K562 (cell line): ENCODE results near the gene PHF10. TPM values are rescaled to one million over a fixed set of nuclear protein-coding genes. Genes with fewer than 3 reads are reported as not detected.

Experiments
- ATAC-seq: fragments of 200-7000 bp; cut with Tn5 transposase; 3 replicates; pipeline ENCODE4 v1.9.1; 2020; ENCODE audit warnings: moderate library complexity
- BruUV-seq: library from RNA; stranded (reverse); fragments of 400-500 nt; replicated peaks from 2 replicates; lab custom pipeline; 2021; lab: Mats Ljungman, UMichigan
- CTCF ChIA-PET: fragments of 300-600 bp; formaldehyde crosslinking; extraction: SDS; loops from one replicate; lab custom pipeline; 2021; ENCODE audit warnings: low intra/inter-chr PET ratio; lab: Yijun Ruan, JAX
- POLR2A ChIA-PET: fragments of 300-600, 350-650 bp; sonication (Branson Sonifier 250); formaldehyde crosslinking; extraction: SDS; loops from one replicate; lab custom pipeline; 2021; ENCODE audit warnings: antibody characterized with exemption, inconsistent platforms; lab: Yijun Ruan, JAX
- DNase-seq, 4 experiments: peaks; one replicate each; pipeline versions ENCODE4 v3.0.0 to v3.0.0-alpha.2; 2011 to 2018; ENCODE audit warnings: low spot score in 3 of 4, mixed read lengths in 3 of 4; ENCODE audit errors: extremely low read depth in 1 of 4
- FAIRE-seq: peaks from 2 replicates; lab custom pipeline; 2011; peaks lifted over from hg19 to GRCh38; lab: Jason Lieb, UNC
- H2AFZ ChIP-seq: 2 replicates; pipeline ENCODE4 v1.6.0; 2011; ENCODE audit warnings: low read depth, low read length, control low read depth, inconsistent platforms
- H3K27ac ChIP-seq: fragments of 200-600 bp; 3 replicates; pipeline ENCODE4 v1.8.0; 2011; ENCODE audit warnings: low read depth, mild to moderate bottlenecking, control low read depth, inconsistent platforms, low read length, moderate library complexity, mixed read lengths; ENCODE audit errors: extremely low read depth
- H3K27me3 ChIP-seq, 2 experiments: fragments of 300-600 bp in 1 of 2; 2 replicates in 1 of 2; 3 replicates in 1 of 2; pipeline versions ENCODE4 v1.6.0 to v1.8.0; 2011; ENCODE audit warnings: inconsistent platforms in 2 of 2, low read length in 2 of 2, mild to moderate bottlenecking in 1 of 2, mixed read lengths in 1 of 2, moderate library complexity in 1 of 2; ENCODE audit not compliant: control insufficient read depth in 2 of 2, insufficient read depth in 2 of 2
- H3K36me3 ChIP-seq: fragments of 300-600 bp; 3 replicates; pipeline ENCODE4 v1.8.0; 2011; ENCODE audit warnings: mild to moderate bottlenecking, low read length, inconsistent platforms; ENCODE audit not compliant: control insufficient read depth, insufficient read depth
- H3K4me1 ChIP-seq, 2 experiments: fragments of 200-600 bp in 1 of 2; replicated peaks in 1 of 2; 2 replicates in 1 of 2; 3 replicates in 1 of 2; pipeline versions ENCODE4 v1.5.1 to v1.8.0; 2011; ENCODE audit warnings: inconsistent platforms in 2 of 2, low read length in 2 of 2, mild to moderate bottlenecking in 1 of 2, mixed read lengths in 1 of 2, moderate library complexity in 1 of 2; ENCODE audit not compliant: control insufficient read depth in 2 of 2, insufficient read depth in 2 of 2
- H3K4me2 ChIP-seq: 2 replicates; pipeline ENCODE4 v1.6.1; 2011; ENCODE audit warnings: low read length, control low read depth, inconsistent platforms, mixed read lengths; ENCODE audit not compliant: insufficient read depth
- H3K4me3 ChIP-seq: fragments of 200-600 bp; sonication (generic), shearing (Covaris generic); 2 replicates; pipeline ENCODE4 v1.5.1; 2016; ENCODE audit warnings: control low read depth, inconsistent platforms
- H3K79me2 ChIP-seq: fragments of 200-600 bp; 3 replicates; pipeline ENCODE4 v1.8.0; 2011; ENCODE audit warnings: low read length, inconsistent platforms; ENCODE audit not compliant: control insufficient read depth, insufficient read depth
- H3K9ac ChIP-seq, 2 experiments: 2 replicates each; pipeline versions ENCODE4 v1.6.0 to v1.6.1; 2011; ENCODE audit warnings: low read depth in 2 of 2, low read length in 2 of 2, control low read depth in 1 of 2, inconsistent platforms in 1 of 2, mild to moderate bottlenecking in 1 of 2, mixed read lengths in 1 of 2; ENCODE audit not compliant: insufficient read depth in 1 of 2
- H3K9me1 ChIP-seq: one replicate; pipeline ENCODE4 v1.6.0; 2011; ENCODE audit warnings: inconsistent platforms, mild to moderate bottlenecking, low read length, moderate library complexity; ENCODE audit not compliant: control insufficient read depth, insufficient read depth
- H3K9me3 ChIP-seq: replicated peaks from 2 replicates; pipeline ENCODE4 v1.5.1; 2011; ENCODE audit warnings: low read depth, low read length, inconsistent platforms; ENCODE audit not compliant: control insufficient read depth, insufficient read depth
- H4K20me1 ChIP-seq: replicated peaks from 2 replicates; pipeline ENCODE4 v1.6.1; 2011; ENCODE audit warnings: low read length, inconsistent platforms, mixed read lengths; ENCODE audit not compliant: control insufficient read depth, insufficient read depth
- HDAC1 ChIP-seq, 2 experiments: fragments of 450-650 bp; IDR thresholded peaks; 2 replicates each; pipeline ENCODE4 v1.6.1; 2016 to 2017; ENCODE audit warnings: inconsistent platforms in 1 of 2, mild to moderate bottlenecking in 1 of 2, moderate library complexity in 1 of 2
- HDAC8 ChIP-seq: fragments of 450-650 bp; IDR thresholded peaks from 2 replicates; pipeline ENCODE4 v1.6.1; 2016; ENCODE audit warnings: mild to moderate bottlenecking, missing genetic modification characterization, moderate library complexity, missing compliant biosample characterization
- PYGO2 ChIP-seq: fragments of 450-650 bp; IDR thresholded peaks from 2 replicates; pipeline ENCODE4 v1.6.1; 2016; ENCODE audit warnings: mild to moderate bottlenecking, missing genetic modification characterization, moderate library complexity, missing compliant biosample characterization
- SMARCA4 ChIP-seq: fragments of 450-650 bp; IDR thresholded peaks from 2 replicates; pipeline ENCODE4 v1.6.1; 2016
- TEAD4 ChIP-seq, 2 experiments: sonication (generic) in 1 of 2; formaldehyde crosslinking in 1 of 2; IDR thresholded peaks; 2 replicates each; pipeline versions ENCODE4 v1.6.1 to v1.8.0; 2012 to 2022; ENCODE audit warnings: borderline replicate concordance in 1 of 2, inconsistent platforms in 1 of 2, low read length in 1 of 2, mild to moderate bottlenecking in 1 of 2, missing genetic modification reagents in 1 of 2
- ZNF717 ChIP-seq: fragments of 250-450 bp; sonication (Bioruptor Pico); IDR thresholded peaks from 2 replicates; pipeline ENCODE4 v1.5.0; 2021
- WGBS: fragments of 100-300 bp; shearing (Covaris generic); methylation state at CpG from one replicate; pipeline ENCODE4 v1.1.6; 2016; ENCODE audit warnings: low coverage, mixed read lengths; ENCODE audit not compliant: insufficient coverage; ENCODE audit errors: missing lambda C conversion rate; 5-methylcytosine and 5-hydroxymethylcytosine counted together
- in situ Hi-C: fragments of 300-500 bp; cut with MboI; formaldehyde crosslinking; loops from 4 replicates; pipeline ENCODE4 v1.15.0; 2018; ENCODE audit warnings: inconsistent platforms, mixed read lengths
- intact Hi-C: fragments of 100-400 bp; cut with micrococcal nuclease; formaldehyde crosslinking; loops from 2 replicates; pipeline ENCODE4 v1.14.2; 2022
- polyA plus RNA-seq, 8 experiments: library from polyadenylated mRNA; depleted of rRNA in 4 of 8; stranded (reverse) in 5 of 8; unstranded in 3 of 8; fragments of >200 nt; fragmentation: Nextera tagmentation in 2 of 8; fragmentation: Illumina TruSeq in 1 of 8; extraction: Ambion mirVana in 2 of 8; extraction: Trizol in 1 of 8; gene quantifications; 2 replicates each; pipeline versions ENCODE4 v1.2.1 to v1.2.3, GENCODE V29; 2011 to 2014; ENCODE audit warnings: inconsistent platforms in 1 of 8, missing spikeins in 1 of 8
- total RNA-seq, 7 experiments: library from RNA; depleted of rRNA in 6 of 7; stranded (reverse); fragments of >200 nt in 6 of 7; fragmentation: Illumina TruSeq in 2 of 7; extraction: Trizol in 2 of 7; gene quantifications; 2 replicates each; pipeline versions ENCODE4 v1.2.1 to v1.2.3, GENCODE V29; 2011 to 2021; ENCODE audit warnings: low replicate concordance in 1 of 7
- TF ChIP-seq, protein P1 (sequence below): fragments of 450-650 bp; IDR thresholded peaks from 2 replicates; pipeline ENCODE4 v1.6.1; 2017; ENCODE audit warnings: antibody characterized with exemption
- TF ChIP-seq, protein P2 (sequence below): fragments of 150-350 bp; IDR thresholded peaks from 2 replicates; pipeline ENCODE4 v1.6.1; 2014; ENCODE audit warnings: low read depth, mild to moderate bottlenecking, low read length, borderline replicate concordance
- TF ChIP-seq, protein P3 (sequence below), 2 experiments: fragments of 200-800 bp in 1 of 2; sonication (Bioruptor generic) in 1 of 2; sonication (generic) in 1 of 2; formaldehyde crosslinking in 1 of 2; IDR thresholded peaks in 1 of 2; conservative IDR thresholded peaks in 1 of 2; 2 replicates each; pipeline versions ENCODE4 v1.5.0 to v1.6.1; 2016 to 2020; ENCODE audit warnings: missing compliant biosample characterization in 1 of 2, missing genetic modification characterization in 1 of 2, missing genetic modification reagents in 1 of 2

PHF10 gene
- total and polyA plus RNA-seq, 9 of the 15 experiments (the other 6 are each of a cell fraction or from before 2014, with no cell fraction given) = 23.9 to 88.9 (median 46.0) TPM

DNA sequence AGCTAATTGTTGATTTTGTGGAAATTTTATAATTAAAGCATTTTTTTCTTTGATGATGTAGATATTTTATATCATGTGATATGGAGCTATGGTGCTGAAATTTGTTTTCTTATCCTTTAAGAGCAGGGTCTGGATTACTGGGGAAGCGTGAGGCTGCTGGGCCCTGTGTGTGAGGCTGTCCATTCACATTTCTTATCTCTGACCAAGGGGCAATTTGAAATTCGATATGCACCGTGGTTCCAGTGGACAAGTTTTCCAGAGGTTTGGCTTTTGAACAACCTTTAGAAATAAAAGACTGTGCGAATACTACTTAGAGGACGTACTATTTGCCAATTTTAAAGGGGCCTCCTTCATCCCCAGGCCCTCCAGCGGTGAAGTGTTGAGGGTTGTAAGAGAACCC is 30.9 kb upstream of the PHF10 start (continued):
- TF ChIP-seq, protein P1, sequence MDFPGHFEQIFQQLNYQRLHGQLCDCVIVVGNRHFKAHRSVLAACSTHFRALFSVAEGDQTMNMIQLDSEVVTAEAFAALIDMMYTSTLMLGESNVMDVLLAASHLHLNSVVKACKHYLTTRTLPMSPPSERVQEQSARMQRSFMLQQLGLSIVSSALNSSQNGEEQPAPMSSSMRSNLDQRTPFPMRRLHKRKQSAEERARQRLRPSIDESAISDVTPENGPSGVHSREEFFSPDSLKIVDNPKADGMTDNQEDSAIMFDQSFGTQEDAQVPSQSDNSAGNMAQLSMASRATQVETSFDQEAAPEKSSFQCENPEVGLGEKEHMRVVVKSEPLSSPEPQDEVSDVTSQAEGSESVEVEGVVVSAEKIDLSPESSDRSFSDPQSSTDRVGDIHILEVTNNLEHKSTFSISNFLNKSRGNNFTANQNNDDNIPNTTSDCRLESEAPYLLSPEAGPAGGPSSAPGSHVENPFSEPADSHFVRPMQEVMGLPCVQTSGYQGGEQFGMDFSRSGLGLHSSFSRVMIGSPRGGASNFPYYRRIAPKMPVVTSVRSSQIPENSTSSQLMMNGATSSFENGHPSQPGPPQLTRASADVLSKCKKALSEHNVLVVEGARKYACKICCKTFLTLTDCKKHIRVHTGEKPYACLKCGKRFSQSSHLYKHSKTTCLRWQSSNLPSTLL = no peak
- no peak for TF ChIP-seq HDAC1 (IDR thresholded peaks at IDR 0.05)
- TF ChIP-seq, all 486 proteins: peak for 0

DNA sequence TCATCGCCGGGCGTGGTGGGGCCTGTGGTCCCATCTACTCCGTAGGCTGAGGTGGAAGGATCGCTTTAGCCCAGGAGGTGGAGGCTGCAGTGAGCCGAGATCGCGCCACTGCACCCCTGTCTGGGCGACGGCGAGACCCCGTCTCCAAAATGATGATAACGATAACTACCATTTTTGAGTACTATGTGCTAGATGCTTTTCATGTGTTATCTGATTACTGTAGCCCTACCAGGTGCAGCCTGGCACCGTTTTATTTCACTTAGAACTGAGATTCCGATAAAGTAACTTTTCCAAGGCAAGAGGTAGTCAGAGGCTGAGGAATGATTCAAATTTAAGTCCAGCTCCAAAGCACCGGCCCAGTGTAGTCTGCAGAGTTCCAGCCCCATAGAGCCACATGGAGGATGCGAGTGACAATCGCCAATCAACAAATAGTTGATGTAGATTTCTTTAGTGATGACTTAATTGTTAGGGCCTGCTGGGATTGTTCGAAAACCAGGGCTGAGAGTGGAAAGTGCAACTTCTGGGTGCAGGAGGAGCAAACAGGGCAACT is 27.8 kb upstream of the PHF10 start:
- intact Hi-C loops = no loop called here
- Histone ChIP-seq H3K4me1 (peaks cover 9 to 16% of the 10 kb centered on the region in 2 experiments), H3K4me2 (peak overlapping the region; percentile 99), H2AFZ (peak overlapping the region; percentile 94), H3K36me3 (peaks cover 19% of the 10 kb centered on the region; the same call in 2 of the 3 replicates), H4K20me1 (no peaks in the 10 kb centered on the region), H3K27ac (peak overlapping the region; percentile 89), H3K27me3 (no peaks in the 10 kb centered on the region), H3K9me3 (no peaks in the 10 kb centered on the region), H3K4me3 (peak overlapping the region; percentile 64), H3K79me2 (peaks cover 34% of the 10 kb centered on the region), H3K9ac (peak overlapping the region; percentile 95 to 99), H3K9me1 (no peaks in the 10 kb centered on the region)
- CTCF ChIA-PET = interaction anchor here (1.0 kb wide), 1 partner anchor 28 kb away, joined by 4 read pairs; no protein-coding TSS in a partner anchor
- BruUV-seq = no TSS peak
- FAIRE-seq (no peak), ATAC-seq (peak; percentile 8), DNase-seq (peak in 1 of 4 experiments; percentile 36)
- POLR2A ChIA-PET = interaction anchor here (0.6 to 5.0 kb wide), 14 partner anchors 9 to 70 kb away, joined by 3 to 27 read pairs (median 6); no protein-coding TSS in a partner anchor
- in situ Hi-C loops = no loop called here
- WGBS = 2% methylated on average over 19 of the region's 19 CpGs
- TF ChIP-seq ZNF717 (CRISPR knock-in tag) (no peak), SMARCA4 (0 out of 2 replicates have a peak, but pooled peaks have one; percentile 37), PYGO2 (tag) (0 out of 2 replicates have a peak, but pooled peaks have one; percentile 24), HDAC8 (no peak), TEAD4 (IDR thresholded peaks at IDR 0.05; ENCODE audit: low read length) (no peak), TEAD4 (CRISPR knock-in tag; IDR thresholded peaks at IDR 0.05; ENCODE audit: borderline replicate concordance) (0 out of 2 replicates have a peak, but pooled peaks have one; percentile 20)
- TF ChIP-seq, protein P2, sequence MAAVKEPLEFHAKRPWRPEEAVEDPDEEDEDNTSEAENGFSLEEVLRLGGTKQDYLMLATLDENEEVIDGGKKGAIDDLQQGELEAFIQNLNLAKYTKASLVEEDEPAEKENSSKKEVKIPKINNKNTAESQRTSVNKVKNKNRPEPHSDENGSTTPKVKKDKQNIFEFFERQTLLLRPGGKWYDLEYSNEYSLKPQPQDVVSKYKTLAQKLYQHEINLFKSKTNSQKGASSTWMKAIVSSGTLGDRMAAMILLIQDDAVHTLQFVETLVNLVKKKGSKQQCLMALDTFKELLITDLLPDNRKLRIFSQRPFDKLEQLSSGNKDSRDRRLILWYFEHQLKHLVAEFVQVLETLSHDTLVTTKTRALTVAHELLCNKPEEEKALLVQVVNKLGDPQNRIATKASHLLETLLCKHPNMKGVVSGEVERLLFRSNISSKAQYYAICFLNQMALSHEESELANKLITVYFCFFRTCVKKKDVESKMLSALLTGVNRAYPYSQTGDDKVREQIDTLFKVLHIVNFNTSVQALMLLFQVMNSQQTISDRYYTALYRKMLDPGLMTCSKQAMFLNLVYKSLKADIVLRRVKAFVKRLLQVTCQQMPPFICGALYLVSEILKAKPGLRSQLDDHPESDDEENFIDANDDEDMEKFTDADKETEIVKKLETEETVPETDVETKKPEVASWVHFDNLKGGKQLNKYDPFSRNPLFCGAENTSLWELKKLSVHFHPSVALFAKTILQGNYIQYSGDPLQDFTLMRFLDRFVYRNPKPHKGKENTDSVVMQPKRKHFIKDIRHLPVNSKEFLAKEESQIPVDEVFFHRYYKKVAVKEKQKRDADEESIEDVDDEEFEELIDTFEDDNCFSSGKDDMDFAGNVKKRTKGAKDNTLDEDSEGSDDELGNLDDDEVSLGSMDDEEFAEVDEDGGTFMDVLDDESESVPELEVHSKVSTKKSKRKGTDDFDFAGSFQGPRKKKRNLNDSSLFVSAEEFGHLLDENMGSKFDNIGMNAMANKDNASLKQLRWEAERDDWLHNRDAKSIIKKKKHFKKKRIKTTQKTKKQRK = no peak
- TF ChIP-seq, protein P3, sequence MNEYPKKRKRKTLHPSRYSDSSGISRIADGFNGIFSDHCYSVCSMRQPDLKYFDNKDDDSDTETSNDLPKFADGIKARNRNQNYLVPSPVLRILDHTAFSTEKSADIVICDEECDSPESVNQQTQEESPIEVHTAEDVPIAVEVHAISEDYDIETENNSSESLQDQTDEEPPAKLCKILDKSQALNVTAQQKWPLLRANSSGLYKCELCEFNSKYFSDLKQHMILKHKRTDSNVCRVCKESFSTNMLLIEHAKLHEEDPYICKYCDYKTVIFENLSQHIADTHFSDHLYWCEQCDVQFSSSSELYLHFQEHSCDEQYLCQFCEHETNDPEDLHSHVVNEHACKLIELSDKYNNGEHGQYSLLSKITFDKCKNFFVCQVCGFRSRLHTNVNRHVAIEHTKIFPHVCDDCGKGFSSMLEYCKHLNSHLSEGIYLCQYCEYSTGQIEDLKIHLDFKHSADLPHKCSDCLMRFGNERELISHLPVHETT (CRISPR knock-in tag; conservative IDR thresholded peaks at IDR 0.05 in 1 of 2, IDR thresholded peaks at IDR 0.05 in 1 of 2) = no peak
